Smooth muscle cell of the brain vasculature (primary cell): ENCODE data around the gene MYOZ3.

ENCODE experiments used
- DNase-seq: peaks from one replicate; pipeline ENCODE4 v3.0.0-alpha.2; 2012; ENCODE audit warnings: low read depth, low spot score

Gene MYOZ3

GRCh38 chr5:150642567-150642927, 18.5 kb upstream of the MYOZ3 start:
- no peak for DNase-seq

- DNase-seq = no peak
These were observed 17.9 kb upstream of the MYOZ3 start for GRCh38 chr5:150642991-150643710.

- DNase-seq = no peak
These were observed 17.0 kb upstream of the MYOZ3 start for GRCh38 chr5:150644058-150644457.

- no peak for DNase-seq
These were observed 16.5 kb upstream of the MYOZ3 start for GRCh38 chr5:150644514-150644913.

GRCh38 chr5:150645070-150645700, 15.9 kb upstream of the MYOZ3 start:
- DNase-seq = no peak

- DNase-seq = no peak
These were observed 13.5 kb upstream of the MYOZ3 start for GRCh38 chr5:150647275-150648251.

GRCh38 chr5:150648294-150649107, 12.6 kb upstream of the MYOZ3 start:
- DNase-seq = no peak

GRCh38 chr5:150649108-150650020, 11.7 kb upstream of the MYOZ3 start:
- DNase-seq = no peak

GRCh38 chr5:150650021-150651006, 10.7 kb upstream of the MYOZ3 start:
- DNase-seq = no peak

GRCh38 chr5:150651382-150651781, 9.7 kb upstream of the MYOZ3 start:
- DNase-seq = no peak

- no peak for DNase-seq
These were observed 9.0 kb upstream of the MYOZ3 start for GRCh38 chr5:150651924-150652671.

GRCh38 chr5:150653145-150653761, 7.8 kb upstream of the MYOZ3 start:
- no peak for DNase-seq

- no peak for DNase-seq
These were observed 7.1 kb upstream of the MYOZ3 start for GRCh38 chr5:150653762-150654556.

GRCh38 chr5:150655221-150655620, 5.8 kb upstream of the MYOZ3 start:
- DNase-seq = no peak

- no peak for DNase-seq
These were observed 4.6 kb upstream of the MYOZ3 start for GRCh38 chr5:150656191-150657132.

- DNase-seq = no peak
These were observed 2.9 kb upstream of the MYOZ3 start for GRCh38 chr5:150658121-150658520.
